SIG-M5 treated with dmso at 0.1 percent for 504 hours (cell line): Measurements from ENCODE around the gene MGAT4A.
"Not testable (repeated sequence)": the region's sequence is repeated elsewhere in the genome, so short reads cannot be mapped to it uniquely, and the experiment has no call there.

ENCODE experiments used
- DNase-seq: peaks from one replicate; lab custom pipeline; 2025; ENCODE audit not compliant: unreplicated experiment; lab: John Stamatoyannopoulos, UW

Gene MGAT4A

DNA sequence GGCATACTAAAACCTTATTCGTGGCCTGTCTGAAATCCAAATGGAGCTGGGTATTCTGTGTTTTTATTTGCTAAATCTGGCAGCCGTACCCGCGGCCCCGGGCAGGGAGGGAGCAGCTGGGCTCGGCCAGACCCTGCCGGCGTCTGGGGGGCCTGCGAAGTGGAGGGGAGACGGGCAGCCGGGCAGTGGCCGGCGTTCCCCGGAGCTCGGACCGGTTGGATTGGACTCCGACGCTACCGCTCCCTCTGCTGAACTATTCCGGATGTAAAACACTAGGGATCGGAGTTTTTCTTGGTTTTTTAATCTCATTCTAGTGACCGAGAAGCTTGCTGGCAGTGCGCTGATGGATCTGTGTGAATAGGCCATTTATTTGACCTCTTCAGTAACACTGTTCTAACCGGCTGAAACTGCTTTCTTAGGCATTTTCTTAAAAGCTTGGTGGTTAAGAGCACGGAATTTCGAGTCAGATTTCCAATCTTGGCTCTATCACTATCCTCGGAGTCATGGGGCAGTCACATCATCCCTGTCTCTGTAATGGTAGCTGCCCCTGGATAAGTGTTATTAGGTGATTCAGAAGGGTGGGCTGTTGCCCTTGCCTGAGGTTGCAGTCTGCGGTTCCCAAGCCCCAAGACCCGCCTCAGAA, 121.8 kb downstream of the MGAT4A start:
- DNase-seq, result peak; percentile 45

DNA sequence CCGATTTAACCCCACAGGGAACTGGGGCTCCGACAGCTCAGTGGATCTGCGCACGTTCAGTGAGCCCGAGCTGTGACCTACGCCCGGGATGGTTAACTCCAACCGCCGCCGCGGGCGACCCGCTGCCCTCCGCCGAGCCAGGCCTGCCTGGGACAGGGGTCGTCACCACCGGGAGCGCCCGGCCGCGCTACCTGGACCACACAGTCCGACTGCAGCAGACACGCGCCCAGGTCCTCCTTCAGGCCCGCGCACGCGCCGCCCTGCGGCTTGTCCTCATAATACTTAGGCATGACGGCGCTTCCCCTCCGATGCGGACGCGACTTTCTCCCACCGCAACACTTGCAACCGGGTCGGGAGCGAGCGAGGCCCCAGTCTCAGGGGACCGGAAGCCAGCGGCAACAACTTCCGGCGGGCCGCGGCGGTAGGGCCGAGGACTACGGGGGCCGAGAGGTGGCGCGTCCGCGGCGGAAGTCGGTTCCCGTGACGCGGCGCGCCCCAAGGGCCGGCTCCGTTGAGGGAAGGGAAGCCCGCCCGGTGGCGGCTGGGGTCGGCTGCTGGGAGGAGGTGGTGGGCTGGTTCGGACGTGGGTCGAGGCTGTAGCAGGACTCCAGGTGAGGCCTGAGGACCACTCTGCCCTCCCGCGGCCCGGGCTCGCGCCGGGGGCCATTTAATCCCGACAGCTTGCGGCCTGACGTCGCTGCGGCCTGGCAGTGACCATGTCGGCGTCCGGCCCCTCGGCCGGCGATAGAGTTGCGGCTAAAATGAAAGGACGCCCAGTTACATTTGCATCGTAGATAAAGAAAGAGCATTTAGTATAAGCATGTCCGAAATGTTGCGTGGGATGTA, 122.6 kb downstream of the MGAT4A start, which contains the start of the genes COA5 and UNC50:
Gene COA5 (minus strand): TSS at position 397 of the 846 bp plus-strand sequence. CDS start 107 bp downstream, at position 290.
Gene UNC50 (plus strand): TSS at position 474 of the 846 bp plus-strand sequence. CDS start 1,171 bp downstream, outside the sequence.
- peak; percentile 92 for DNase-seq

DNA sequence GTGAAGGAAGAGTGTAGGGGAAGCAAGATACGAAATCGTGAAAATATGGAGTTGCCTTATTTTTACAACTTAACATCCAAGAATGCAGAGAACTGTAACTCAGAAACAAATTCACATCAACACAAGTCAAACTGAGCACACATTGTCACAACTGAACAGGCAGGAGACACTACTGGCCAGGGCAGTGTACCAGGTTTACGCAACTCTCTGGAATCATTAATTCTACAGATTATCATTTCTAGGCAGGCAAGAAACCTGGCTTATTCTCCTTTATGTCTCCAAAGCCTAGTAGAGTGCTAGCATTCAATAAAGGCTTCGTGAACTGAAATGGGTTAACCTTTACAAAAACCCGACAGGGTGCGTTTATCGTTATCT, 123.2 kb downstream of the MGAT4A start:
- DNase-seq, result peak; percentile 22

- no peak for DNase-seq
Measured at GRCh38 chr2:98607104-98607503, 123.8 kb downstream of the MGAT4A start.

DNA sequence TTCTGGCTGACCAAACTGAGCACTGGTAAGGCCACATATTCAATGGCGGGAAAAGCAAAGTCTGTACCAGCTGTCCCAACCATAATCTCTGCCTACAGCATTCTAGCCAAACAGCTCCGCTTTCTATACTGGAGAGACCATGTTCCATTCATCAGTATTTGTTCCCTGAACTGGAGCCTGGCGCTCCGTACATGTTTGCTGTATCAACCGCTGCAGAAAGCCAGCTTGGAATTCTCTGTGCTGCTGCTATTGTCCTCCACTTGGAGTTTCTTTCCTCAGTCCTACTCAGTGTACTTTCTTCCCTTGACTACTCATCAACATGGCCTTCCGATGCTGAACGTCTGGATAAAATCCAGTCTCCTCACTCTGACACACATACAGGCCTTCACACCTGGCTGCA, 124.5 kb downstream of the MGAT4A start:
- DNase-seq, result no peak

GRCh38 chr2:98605076-98605475, 125.9 kb downstream of the MGAT4A start:
- DNase-seq, result no peak

GRCh38 chr2:98604547-98604946, 126.4 kb downstream of the MGAT4A start:
- DNase-seq, result no peak

GRCh38 chr2:98601532-98602132, 129.3 kb downstream of the MGAT4A start:
- DNase-seq, result peak; percentile 30

DNA sequence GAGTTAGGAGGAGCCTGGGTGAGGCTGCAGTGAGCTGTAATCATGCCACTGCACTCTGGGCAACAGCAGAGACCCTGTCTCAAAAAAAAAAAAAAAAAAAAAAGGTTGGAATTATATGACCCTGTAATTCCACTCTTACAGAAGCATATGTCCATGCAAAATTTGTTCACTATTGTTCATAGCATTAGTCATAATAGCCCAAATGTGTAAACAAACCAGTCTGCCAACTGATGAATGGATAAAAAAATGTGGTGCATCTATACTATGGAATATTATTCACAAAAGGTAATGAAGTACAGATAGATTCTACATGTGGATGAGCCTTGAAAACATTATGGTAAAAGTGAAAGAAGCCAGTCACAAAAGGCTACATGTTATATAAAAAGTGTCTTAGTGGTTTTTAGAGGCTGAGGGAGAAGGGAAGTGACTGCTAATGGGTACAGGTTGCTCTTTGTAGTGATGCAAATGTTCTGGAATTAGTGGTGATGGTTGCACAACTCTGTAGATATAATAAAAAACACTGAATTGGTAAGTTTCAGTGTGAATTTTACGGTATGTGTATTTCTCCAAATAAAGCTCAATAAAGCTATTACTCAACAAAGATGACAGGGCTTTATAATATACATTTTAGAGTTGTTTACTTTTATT, 132.0 kb downstream of the MGAT4A start:
- peak; percentile 40 for DNase-seq

DNA sequence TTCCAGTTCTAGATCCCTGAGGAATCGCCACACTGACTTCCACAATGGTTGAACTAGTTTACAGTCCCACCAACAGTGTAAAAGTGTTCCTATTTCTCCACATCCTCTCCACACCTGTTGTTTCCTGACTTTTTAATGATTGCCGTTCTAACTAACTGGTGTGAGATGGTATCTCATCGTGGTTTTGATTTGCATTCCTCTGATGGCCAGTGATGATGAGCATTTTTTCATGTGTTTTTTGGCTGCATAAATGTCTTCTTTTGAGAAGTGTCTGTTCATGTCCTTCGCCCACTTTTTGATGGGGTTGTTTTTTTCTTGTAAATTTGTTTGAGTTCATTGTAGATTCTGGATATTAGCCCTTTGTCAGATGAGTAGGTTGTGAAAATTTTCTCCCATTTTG, 136.3 kb downstream of the MGAT4A start:
- not testable (repeated sequence) for DNase-seq

GRCh38 chr2:98592565-98592964, 138.4 kb downstream of the MGAT4A start:
- DNase-seq, result no peak

DNA sequence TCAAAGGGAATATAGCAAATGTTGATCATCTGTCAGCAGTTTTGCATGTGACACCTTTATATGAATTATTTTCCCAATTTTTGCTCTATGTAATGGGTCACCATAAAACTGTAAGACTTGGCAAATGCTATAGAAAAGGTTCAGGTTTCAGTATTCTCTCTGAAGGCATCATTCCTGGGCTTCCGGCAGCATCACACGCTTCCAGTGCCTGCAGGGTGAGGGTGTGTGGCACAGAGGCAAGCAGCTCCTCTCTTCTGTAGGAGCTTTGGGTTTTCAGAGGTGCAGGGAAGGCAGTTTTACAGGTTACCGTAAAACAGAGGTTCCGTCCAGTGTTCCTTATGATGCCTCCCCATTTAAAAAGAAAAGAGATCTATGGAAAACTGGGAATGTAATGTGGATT, 141.4 kb downstream of the MGAT4A start:
- DNase-seq, result no peak

DNA sequence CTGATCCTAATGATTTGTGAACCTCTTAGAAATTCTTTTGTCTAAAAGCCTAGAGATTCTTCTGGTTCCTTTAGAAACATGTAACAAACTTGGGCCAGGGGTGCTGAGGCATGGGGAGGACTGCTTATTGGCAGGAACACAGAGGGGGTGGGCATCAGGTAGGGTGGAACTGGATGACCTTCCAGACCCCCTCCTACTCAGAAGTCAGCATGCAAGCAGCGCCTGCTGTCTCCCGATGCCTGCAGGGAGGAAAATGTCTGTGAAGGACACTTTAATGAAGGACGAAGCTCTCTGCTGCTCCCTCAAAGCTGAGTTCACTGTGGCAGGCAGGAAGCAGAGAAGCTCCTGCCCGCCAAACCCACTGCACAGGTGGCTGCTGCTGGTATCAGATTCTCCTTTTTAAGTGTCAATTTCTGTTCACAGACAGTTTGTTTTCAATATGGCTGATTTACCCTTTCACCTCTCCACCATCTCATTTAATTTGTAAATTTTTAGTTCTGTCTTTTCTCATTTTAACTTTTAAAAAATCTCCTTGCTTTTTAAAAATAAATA, 142.0 kb downstream of the MGAT4A start:
- no peak for DNase-seq

- DNase-seq, result no peak
Measured at GRCh38 chr2:98586551-98587140, 144.3 kb downstream of the MGAT4A start.

GRCh38 chr2:98585386-98585785, 145.5 kb downstream of the MGAT4A start:
- no peak for DNase-seq

DNA sequence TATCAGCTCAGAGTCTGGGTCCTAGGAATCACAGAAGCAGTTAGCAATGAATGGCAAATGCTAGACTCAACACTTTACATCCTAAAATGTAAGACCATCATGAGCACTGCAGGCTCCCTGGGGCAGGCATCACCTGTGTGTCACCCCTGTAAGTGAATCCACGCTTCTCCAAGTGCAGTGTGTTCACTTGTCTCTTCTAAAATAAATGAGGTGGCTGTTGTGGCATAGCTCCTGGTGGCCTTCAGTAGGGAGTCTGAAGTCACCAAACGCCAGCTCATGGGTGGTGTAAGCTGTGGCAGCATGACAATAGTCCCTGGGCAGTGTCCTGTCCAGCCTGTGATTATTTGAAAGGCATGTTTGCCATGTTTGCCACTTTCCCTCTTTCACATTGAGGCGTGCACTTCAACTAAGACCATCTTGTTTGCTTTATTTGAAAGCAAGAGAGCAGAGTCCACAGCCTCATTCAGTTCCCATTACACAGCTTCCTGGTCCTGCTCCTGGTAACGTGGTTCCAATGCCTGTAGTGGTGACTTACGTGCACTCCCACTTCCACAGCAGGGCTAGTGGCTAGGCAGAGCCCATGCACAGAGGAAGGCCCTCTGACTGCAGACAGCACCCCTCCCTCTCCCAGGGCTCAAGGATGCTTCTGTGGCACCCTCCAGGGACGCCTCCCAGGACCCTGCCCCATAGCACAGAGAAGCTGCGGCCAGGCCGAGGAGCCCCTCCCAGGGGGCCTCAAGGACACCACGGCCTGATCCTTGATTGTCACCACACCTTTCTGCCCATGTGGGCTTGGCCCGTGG, 146.9 kb downstream of the MGAT4A start:
- DNase-seq, result no peak

DNA sequence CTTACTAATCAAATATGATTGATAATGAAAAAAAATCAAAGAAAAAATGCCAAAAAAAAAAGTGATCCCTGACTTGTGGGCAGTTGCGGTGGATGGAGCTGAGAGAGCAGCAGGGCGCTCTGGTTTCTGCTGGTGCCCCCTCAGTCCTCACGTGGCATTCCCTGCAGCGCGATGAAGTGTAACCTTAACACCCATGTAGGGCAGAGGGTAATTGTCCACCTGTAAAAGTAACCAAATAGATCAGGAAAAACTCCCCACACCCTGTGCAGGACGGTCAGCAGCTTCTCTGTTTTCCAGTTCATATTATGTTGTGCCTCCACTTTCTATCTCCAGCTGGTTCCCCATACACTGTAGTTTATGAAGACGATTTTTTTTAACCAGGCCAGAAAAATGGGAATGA, 147.7 kb downstream of the MGAT4A start:
- DNase-seq, result no peak

DNA sequence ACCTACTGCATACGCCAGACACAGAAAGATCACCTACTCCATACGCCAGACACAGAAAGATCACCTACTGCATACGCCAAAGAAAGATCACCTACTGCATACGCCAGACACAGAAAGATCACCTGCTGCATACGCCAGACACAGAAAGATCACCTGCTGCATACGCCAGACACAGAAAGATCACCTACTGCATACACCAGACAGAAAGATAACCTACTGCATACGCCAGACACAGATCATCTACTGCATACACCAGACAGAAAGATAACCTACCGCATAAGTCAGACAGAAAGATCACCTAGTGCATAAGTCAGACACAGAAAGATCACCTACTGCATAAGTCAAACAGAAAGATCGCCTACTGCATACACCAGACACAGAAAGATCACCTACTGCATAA, 148.4 kb downstream of the MGAT4A start:
- no peak for DNase-seq

GRCh38 chr2:98580656-98581284, 150.2 kb downstream of the MGAT4A start:
- DNase-seq, result no peak
